Hepatocyte (in vitro differentiated cells): ENCODE data around the gene PSMA6.
"Not testable (repeated sequence)": the region's sequence is repeated elsewhere in the genome, so short reads cannot be mapped to it uniquely, and the experiment has no call there.

Experiments
- EZH2 ChIP-seq: fragments of 200-600 bp; sonication (generic); IDR thresholded peaks from 2 replicates; pipeline ENCODE4 v1.6.1; 2016; ENCODE audit warnings: antibody characterized with exemption, mild to moderate bottlenecking, borderline replicate concordance
- TF ChIP-seq, protein P1 (sequence below): fragments of 200-600 bp; sonication (generic); IDR thresholded peaks from 2 replicates; pipeline ENCODE4 v1.5.1; 2016; ENCODE audit warnings: antibody characterized with exemption, mild to moderate bottlenecking; ENCODE audit not compliant: poor library complexity

GRCh38 chr14:35348044-35348380 is 55.8 kb downstream of the PSMA6 start:
- TF ChIP-seq, protein P1, sequence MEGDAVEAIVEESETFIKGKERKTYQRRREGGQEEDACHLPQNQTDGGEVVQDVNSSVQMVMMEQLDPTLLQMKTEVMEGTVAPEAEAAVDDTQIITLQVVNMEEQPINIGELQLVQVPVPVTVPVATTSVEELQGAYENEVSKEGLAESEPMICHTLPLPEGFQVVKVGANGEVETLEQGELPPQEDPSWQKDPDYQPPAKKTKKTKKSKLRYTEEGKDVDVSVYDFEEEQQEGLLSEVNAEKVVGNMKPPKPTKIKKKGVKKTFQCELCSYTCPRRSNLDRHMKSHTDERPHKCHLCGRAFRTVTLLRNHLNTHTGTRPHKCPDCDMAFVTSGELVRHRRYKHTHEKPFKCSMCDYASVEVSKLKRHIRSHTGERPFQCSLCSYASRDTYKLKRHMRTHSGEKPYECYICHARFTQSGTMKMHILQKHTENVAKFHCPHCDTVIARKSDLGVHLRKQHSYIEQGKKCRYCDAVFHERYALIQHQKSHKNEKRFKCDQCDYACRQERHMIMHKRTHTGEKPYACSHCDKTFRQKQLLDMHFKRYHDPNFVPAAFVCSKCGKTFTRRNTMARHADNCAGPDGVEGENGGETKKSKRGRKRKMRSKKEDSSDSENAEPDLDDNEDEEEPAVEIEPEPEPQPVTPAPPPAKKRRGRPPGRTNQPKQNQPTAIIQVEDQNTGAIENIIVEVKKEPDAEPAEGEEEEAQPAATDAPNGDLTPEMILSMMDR = not testable (repeated sequence)
- not testable (repeated sequence) for TF ChIP-seq EZH2
